ENCODE results near the gene EVI5.
"Not testable (repeated sequence)": the region's sequence is repeated elsewhere in the genome, so short reads cannot be mapped to it uniquely, and the experiment has no call there.

The EVI5 gene

GRCh38 chr1:92747735-92748134 is 37.2 kb downstream of the EVI5 start:
- DNase-seq (ENCODE audit: low spot score), result peak; percentile 10

DNA sequence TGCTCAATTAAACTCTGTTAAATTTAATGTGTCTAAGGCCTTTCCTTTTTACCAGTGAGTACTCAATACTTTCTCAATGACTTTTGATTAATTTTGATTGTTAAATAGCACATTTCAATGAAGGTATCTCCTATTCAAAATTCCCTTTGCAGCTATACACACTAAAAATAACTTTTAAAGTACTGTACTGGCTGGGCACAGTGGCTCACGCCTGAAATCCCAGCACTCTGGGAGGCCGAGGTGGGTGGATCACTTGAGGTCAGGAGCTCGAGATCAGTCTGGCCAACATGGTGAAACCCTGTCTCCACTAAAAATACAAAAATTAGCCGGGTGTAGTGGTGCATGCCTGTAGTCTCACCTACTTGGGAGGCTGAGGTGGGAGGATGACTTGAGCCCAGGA is 38.7 kb downstream of the EVI5 start:
- DNase-seq (ENCODE audit: low spot score), result not testable (repeated sequence)

- no peak for DNase-seq (ENCODE audit: low spot score)
Measured at GRCh38 chr1:92743221-92743620, 41.7 kb downstream of the EVI5 start.

DNA sequence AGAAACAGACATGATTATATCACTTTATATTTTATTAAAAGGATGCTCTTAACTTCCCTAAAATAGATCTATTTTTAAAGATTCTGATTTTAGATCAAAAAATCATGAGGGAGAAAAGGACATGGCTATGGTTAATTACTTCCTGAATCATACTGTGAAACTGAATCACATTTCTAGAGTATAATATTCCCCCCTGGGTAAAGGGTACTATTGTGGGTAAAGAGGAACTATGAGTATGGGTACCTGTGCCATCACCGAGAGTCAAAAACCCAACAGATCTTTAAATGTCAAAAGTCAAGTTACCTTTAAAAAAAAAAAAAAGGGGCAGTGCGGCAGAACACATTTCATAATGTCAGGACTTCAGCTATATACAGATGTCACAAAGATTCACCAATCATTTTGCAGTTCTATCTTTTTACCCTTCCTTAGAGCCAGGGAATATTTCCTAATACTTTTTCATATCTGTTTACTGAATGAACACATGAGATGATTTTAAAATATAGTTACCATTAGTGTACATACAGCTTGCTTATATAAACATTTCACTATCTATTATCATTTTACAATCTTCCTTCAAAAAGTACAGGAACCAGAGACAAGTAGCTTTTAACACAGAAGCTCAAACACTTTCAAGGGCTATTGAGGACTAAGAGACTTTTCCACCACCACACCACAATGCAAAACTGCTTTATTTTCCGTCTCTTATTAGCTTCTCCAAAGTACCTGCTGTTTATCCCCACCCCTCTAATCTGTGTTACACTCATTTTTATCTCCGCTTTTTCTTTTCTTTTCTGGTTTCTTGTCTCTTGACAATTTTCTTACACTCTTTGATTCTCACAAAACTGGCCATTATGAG is 45.0 kb downstream of the EVI5 start:
- DNase-seq (ENCODE audit: low spot score), result no peak

GRCh38 chr1:92736395-92736794 is 48.5 kb downstream of the EVI5 start:
- no peak for DNase-seq (ENCODE audit: low spot score)

- DNase-seq (ENCODE audit: low spot score), result no peak
Measured at GRCh38 chr1:92730476-92730875, 54.4 kb downstream of the EVI5 start.

DNA sequence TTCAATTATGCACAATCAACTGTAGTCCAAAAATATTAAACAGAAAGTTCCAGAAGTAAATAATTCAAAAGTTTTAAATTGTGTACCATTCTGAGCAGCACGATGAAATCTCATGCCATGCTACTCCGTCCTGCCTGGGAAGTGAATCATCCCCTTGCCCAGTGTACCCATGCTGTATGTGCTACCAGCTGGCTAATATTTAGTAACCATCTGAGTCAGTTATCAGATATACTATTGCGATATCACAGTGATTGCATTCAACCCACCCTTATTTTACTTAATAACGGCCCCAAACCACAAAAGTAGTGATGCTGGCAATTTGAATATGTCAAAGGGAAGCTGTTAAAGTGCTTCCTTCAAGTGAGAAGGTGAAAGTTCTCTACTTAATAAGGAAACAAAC is 56.2 kb downstream of the EVI5 start:
- no peak for DNase-seq (ENCODE audit: low spot score)

DNA sequence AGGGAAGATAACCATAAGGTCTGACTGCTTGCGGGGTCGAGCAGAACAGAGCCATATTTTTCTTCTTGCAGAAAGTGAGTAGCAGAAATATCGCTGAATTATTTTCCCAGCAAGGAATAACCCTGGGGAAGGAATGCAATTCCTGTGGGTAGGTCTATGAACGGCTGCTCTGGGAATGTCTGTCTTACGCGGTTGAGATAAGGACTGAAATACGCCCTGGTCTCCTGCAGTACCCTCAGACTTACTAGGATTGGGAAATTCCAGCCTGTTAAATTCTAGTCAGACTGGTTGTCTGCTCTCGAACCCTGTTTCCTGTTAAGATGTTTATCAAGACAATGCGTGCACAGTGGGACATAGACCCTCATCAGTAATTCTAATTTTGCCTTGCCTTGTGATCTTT is 61.2 kb downstream of the EVI5 start:
- DNase-seq (ENCODE audit: low spot score), result not testable (repeated sequence)

DNA sequence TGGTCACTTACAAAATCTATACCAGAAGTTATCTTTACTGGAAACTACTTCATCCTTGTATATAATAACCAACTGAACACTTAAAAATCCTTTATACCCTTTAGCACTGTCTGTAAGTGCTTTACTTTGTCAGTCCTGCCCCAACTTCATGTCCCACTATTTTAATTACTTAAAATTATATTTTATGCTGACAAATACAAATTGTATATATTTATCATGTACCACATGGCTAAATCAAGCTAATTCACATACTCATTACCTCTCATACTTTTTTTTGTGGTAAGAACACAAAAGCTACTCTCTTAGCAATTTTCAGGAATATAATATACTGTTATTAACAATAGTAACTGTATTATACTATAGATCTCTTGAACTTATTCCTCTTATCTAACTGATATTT is 63.0 kb downstream of the EVI5 start:
- DNase-seq (ENCODE audit: low spot score), result no peak

DNA sequence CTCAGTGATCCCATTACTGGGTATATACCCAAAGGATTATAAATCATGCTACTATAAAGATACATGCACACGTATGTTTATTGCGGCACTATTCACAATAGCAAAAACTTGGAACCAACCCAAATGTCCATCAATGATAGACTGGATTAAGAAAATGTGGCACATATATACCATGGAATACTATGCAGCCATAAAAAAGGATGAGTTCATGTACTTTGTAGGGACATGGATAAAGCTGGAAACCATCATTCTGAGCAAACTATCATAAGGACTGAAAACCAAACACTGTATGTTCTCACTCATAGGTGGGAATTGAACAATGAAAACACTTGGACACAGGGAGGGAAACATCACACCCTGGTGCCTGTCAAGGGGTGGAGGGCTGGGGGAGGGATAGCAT is 63.8 kb downstream of the EVI5 start:
- not testable (repeated sequence) for DNase-seq (ENCODE audit: low spot score)

- not testable (repeated sequence) for DNase-seq (ENCODE audit: low spot score)
Measured at GRCh38 chr1:92715476-92715951, 69.4 kb downstream of the EVI5 start.

GRCh38 chr1:92713939-92714338 is 71.0 kb downstream of the EVI5 start:
- no peak for DNase-seq (ENCODE audit: low spot score)

GRCh38 chr1:92711473-92712165 is 73.3 kb downstream of the EVI5 start:
- peak; percentile 8 for DNase-seq (ENCODE audit: low spot score)

DNA sequence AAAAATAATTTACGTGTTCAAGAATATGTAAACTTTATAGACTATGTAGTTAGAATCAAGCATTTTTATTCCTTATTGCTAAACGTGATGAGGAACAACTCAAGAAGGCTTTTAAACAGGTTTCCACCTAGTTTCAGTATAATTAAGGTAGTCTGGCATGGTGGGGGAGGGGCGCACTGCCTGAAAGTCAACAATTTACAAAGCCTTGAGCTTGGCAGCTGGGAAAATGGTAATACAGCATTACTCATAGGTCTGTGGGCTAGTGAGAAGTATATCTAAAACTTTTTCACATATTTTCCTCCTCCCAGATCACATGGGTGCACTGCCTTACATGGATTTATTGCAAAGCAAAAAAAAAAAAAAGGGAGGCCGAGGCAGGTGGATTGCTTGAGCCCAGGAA is 75.2 kb downstream of the EVI5 start:
- no peak for DNase-seq (ENCODE audit: low spot score)

- DNase-seq (ENCODE audit: low spot score), result no peak
Measured at GRCh38 chr1:92708368-92708950, 76.4 kb downstream of the EVI5 start.

GRCh38 chr1:92707709-92708108 is 77.2 kb downstream of the EVI5 start:
- no peak for DNase-seq (ENCODE audit: low spot score)

- DNase-seq (ENCODE audit: low spot score), result no peak
Measured at GRCh38 chr1:92707292-92707691, 77.6 kb downstream of the EVI5 start.

GRCh38 chr1:92705446-92705845 is 79.5 kb downstream of the EVI5 start:
- no peak for DNase-seq (ENCODE audit: low spot score)

DNA sequence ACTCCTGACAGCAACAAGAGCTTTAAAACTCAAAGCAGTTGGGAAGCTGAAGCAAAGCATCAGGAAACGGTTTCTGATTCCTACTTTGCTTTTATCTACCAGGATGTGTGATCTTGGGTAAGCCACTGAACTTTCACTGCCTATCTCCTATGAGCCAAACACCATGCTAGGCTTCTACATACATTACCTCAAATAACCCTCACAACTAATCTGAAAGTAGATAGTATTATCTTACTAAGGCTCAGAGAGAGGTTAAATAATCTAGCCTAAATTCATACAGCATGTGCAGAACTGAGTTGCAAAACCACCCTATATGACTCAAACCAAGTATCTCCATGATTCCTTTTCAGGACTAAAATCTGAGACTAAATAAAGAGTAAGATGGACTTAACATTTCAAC is 83.8 kb downstream of the EVI5 start:
- DNase-seq (ENCODE audit: low spot score), result no peak

DNA sequence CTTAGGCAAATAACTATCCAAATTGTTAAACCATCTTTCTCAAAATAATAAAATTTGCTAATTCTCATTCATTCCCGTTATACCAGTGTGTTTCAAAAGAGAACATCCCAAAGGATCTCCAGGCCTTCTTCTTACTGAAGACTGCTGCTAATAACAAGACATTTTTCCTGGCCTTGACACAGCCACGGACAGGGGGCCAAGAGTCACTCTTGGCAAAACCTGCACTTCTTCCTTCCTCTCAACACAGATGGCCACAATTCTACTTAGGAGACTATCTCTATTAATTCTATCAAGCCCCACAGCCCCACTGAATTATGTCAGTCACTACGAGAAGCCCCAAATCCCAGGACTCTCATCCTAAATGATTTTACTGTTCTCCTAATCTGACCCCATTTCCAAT is 86.0 kb downstream of the EVI5 start:
- DNase-seq (ENCODE audit: low spot score), result no peak

DNA sequence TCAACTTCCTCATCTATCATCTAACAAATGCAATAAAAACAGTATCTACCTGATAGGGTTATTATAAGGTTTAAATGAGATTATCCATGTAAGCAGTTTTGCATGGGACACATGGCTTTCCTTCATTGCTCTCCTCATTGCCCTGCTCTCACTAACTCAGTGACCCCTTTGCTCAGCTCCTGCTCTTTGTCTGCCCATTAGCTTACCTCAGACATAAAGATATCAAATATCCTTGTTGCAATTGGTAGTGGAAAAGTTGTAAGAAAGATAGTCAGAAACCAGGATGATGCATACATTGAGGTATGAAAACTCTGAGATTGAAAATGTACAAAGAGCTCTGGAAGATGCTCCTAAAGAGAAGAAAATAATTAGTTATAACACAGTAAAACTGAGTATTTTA is 89.8 kb downstream of the EVI5 start:
- DNase-seq (ENCODE audit: low spot score), result no peak

DNA sequence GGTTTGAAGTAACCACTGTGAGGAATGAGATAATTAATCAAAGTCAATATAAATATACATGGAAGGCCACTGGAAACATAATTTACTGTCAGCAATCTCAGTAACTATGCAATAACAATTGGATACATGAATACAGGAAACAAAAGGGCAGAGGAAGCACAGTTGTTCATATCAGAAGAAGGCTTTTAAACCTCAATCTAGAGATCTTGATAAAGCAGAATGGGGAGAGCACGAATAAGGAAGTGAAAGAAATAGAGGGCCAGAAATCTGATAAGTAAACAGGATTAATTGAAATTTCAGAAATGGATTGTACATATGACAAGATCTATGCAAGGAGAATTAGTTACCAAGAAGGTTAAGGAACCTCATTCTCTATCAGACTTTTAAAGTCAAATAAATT is 93.0 kb downstream of the EVI5 start:
- no peak for DNase-seq (ENCODE audit: low spot score)
